Stimulated activated naive CD4-positive, alpha-beta T cell (primary cell): ENCODE results near the gene CASK.

Experiments used
- DNase-seq, 6 experiments: peaks; one replicate each; lab custom pipeline; 2025; lab: John Stamatoyannopoulos, UW

Gene CASK

GRCh38 chrX:41923211-41923977, at the start of gene CASK:
Gene CASK (minus strand): TSS chrX:41923554. CDS start chrX:41922988, 566 bp downstream.
- DNase-seq = peak; percentile 70 to 88 (median 80)

GRCh38 chrX:41971346-41971745, 48.0 kb upstream of the CASK start:
- DNase-seq = no peak

- DNase-seq = no peak
Observed at GRCh38 chrX:41970419-41970818, 47.1 kb upstream of the CASK start.

- no peak for DNase-seq
Observed at GRCh38 chrX:41963348-41963747, 40.0 kb upstream of the CASK start.

GRCh38 chrX:41960142-41960541, 36.8 kb upstream of the CASK start:
- no peak for DNase-seq

- no peak for DNase-seq
Observed at GRCh38 chrX:41958861-41959260, 35.5 kb upstream of the CASK start.

GRCh38 chrX:41956027-41956426, 32.7 kb upstream of the CASK start:
- DNase-seq = no peak

- no peak for DNase-seq
Observed at GRCh38 chrX:41952102-41952501, 28.7 kb upstream of the CASK start.

- no peak for DNase-seq
Observed at GRCh38 chrX:41946989-41947612, 23.7 kb upstream of the CASK start.

- no peak for DNase-seq
Observed at GRCh38 chrX:41946235-41946634, 22.9 kb upstream of the CASK start.

GRCh38 chrX:41935832-41936231, 12.5 kb upstream of the CASK start:
- no peak for DNase-seq

GRCh38 chrX:41933546-41933945, 10.2 kb upstream of the CASK start:
- DNase-seq = no peak

GRCh38 chrX:41932885-41933284, 9.5 kb upstream of the CASK start:
- no peak for DNase-seq

GRCh38 chrX:41931591-41931990, 8.2 kb upstream of the CASK start:
- DNase-seq = no peak

- DNase-seq = peak; percentile 3 to 57 (median 20)
Observed at GRCh38 chrX:41923978-41924683, 777 bp upstream of the CASK start.

- peak in 4 of 6 experiments; percentile 15 to 46 (median 24) for DNase-seq
Observed at GRCh38 chrX:41922431-41923151, 763 bp downstream of the CASK start.

GRCh38 chrX:41921492-41922430, 1.6 kb downstream of the CASK start:
- DNase-seq = peak in 1 of 6 experiments; percentile 0

GRCh38 chrX:41919870-41920269, 3.5 kb downstream of the CASK start:
- no peak for DNase-seq

- peak in 2 of 6 experiments; percentile 10 to 18 for DNase-seq
Observed at GRCh38 chrX:41917517-41917916, 5.8 kb downstream of the CASK start.

GRCh38 chrX:41913476-41913875, 9.9 kb downstream of the CASK start:
- DNase-seq = no peak

- no peak for DNase-seq
Observed at GRCh38 chrX:41912923-41913322, 10.4 kb downstream of the CASK start.
